GM12874 (cell line): Measurements from ENCODE around the gene VGLL3.

Source experiments
- CTCF ChIP-seq: IDR thresholded peaks from 2 replicates; pipeline ENCODE4 v1.5.1; 2011; ENCODE audit warnings: low read depth, mild to moderate bottlenecking, control low read depth, low read length, moderate library complexity; ENCODE audit not compliant: insufficient read depth

The VGLL3 gene

DNA sequence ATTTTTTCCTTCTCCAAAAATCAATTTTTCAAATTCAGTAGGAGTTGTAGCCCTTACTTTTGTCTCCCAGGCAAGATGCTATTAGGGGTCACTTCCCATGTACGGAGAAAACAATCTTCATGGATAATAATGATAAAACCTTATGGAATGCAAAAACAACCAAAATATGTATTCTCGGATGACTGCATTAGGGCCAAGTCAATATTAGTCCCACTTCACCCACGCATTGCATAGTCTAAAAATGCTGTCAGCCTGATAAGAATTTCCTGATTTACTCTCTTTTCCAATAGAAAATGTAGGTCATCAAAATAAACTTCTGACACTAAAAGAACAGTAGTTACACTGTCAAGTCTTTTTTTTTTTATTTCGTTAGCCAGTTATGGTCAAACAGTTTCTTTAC lies 2.7 kb downstream of the VGLL3 start:
- TF ChIP-seq CTCF, result no peak

DNA sequence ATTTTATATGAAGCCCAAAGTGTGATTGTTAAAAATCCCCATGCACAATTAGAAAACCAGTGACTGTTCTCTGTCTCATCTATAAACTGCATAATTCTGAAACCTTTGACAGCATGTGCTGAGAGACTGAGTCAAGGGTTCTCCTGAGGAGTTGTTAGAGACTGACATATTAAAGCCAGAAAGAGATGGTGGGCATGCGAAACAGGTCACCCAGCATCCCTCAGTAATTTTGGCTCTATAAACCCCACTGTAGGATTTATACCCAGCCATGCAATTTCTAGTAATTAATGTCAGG lies 3.6 kb downstream of the VGLL3 start:
- TF ChIP-seq CTCF, result no peak

GRCh38 chr3:86986671-86987420 lies 4.1 kb downstream of the VGLL3 start:
- TF ChIP-seq CTCF, result no peak

GRCh38 chr3:86985181-86985826 lies 5.6 kb downstream of the VGLL3 start:
- no peak for TF ChIP-seq CTCF

DNA sequence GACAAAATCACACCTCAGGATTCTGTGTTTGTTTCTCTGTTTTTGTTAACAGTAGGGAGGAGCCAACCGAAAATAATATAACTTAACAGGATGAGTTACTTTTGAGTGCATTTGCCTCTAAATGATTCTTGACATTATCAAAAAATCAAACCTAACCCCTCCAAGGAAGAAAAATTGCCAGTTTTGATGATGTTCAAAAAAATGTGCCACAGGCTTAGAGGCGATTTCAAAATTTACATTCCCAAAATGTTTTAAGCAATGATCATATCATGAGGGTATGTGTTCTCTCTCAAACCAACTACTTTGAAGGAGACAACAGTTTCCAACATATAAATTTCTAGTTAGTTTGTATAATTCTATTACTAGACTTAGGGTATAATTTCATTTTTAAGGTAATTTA lies 6.7 kb downstream of the VGLL3 start:
- TF ChIP-seq CTCF, result no peak

GRCh38 chr3:86982883-86983282 lies 8.1 kb downstream of the VGLL3 start:
- TF ChIP-seq CTCF, result no peak

- TF ChIP-seq CTCF, result no peak
These were observed 12.8 kb downstream of the VGLL3 start for GRCh38 chr3:86978111-86978551.
